Esophagus squamous epithelium (tissue), 5 donors: Measurements from ENCODE around the gene CYSRT1. TPM values are rescaled to one million over a fixed set of nuclear protein-coding genes. Genes with fewer than 3 reads are reported as not detected.
A peak's percentile ranks its signal among the peaks of the same experiment; 100 is the strongest.

Experiments
- DNase-seq: peaks from one replicate; lab custom pipeline; 2025; lab: John Stamatoyannopoulos, UW
- H3K27ac ChIP-seq, 4 donors: fragments of 200-600 bp; sonication (generic); one replicate each; pipeline ENCODE4 v1.5.1; 2016 to 2019; ENCODE audit warnings: mild to moderate bottlenecking in 1 of 4
- H3K27me3 ChIP-seq, 4 donors: fragments of 200-600 bp; sonication (generic); 1 replicate in 3 of 4; 2 replicates in 1 of 4; pipeline versions ENCODE4 v1.5.1 to v1.6.0; 2017 to 2021; ENCODE audit warnings: antibody characterized with exemption in 1 of 4
- H3K36me3 ChIP-seq, 3 donors: fragments of 200-600 bp; sonication (generic); one replicate each; pipeline ENCODE4 v1.5.1; 2016 to 2019
- H3K4me1 ChIP-seq, 3 donors: fragments of 200-600 bp; sonication (generic); one replicate each; pipeline ENCODE4 v1.5.1; 2017 to 2019
- H3K4me3 ChIP-seq, 4 donors: fragments of 200-600 bp; sonication (generic); 1 replicate in 3 of 4; 2 replicates in 1 of 4; pipeline ENCODE4 v1.5.1; 2016 to 2019; ENCODE audit warnings: mild to moderate bottlenecking in 2 of 4, moderate library complexity in 1 of 4
- H3K9me3 ChIP-seq, 3 donors: fragments of 200-600 bp; sonication (generic); one replicate each; pipeline ENCODE4 v1.5.1; 2016 to 2019
- POLR2A ChIP-seq, 4 donors: fragments of 450-650 bp; IDR thresholded peaks; one replicate each; pipeline ENCODE4 v1.6.1; 2017; ENCODE audit warnings: antibody characterized with exemption in 4 of 4, mild to moderate bottlenecking in 4 of 4, moderate library complexity in 3 of 4
- WGBS, 2 donors: methylation state at CpG; one replicate each; pipeline ENCODE4 v1.1.5; 2018; 5-methylcytosine and 5-hydroxymethylcytosine counted together
- intact Hi-C: fragments of 100-400 bp; cut with DNase I; formaldehyde crosslinking; loops from one replicate; pipeline ENCODE4 v1.15.0; 2022
- total RNA-seq, 4 donors: library from RNA; depleted of rRNA; stranded (reverse); fragments of >200 nt; gene quantifications; one replicate each; pipeline ENCODE4 v1.1.0, GENCODE V29; 2016
- TF ChIP-seq, protein P1 (sequence below), 6 experiments: fragments of 450-650 bp in 4 of 6; fragments of 200-600 bp in 2 of 6; sonication (generic) in 2 of 6; IDR thresholded peaks; one replicate each; pipeline ENCODE4 v1.5.1; 2016 to 2019; ENCODE audit warnings: antibody characterized with exemption in 6 of 6, mild to moderate bottlenecking in 4 of 6, moderate library complexity in 4 of 6
- donor health status: DM: yes; HTN: yes; CAD: no.

Gene CYSRT1
- total RNA-seq, 4 donors from 2014 or later, result 114 to 301 (median 152) TPM

DNA sequence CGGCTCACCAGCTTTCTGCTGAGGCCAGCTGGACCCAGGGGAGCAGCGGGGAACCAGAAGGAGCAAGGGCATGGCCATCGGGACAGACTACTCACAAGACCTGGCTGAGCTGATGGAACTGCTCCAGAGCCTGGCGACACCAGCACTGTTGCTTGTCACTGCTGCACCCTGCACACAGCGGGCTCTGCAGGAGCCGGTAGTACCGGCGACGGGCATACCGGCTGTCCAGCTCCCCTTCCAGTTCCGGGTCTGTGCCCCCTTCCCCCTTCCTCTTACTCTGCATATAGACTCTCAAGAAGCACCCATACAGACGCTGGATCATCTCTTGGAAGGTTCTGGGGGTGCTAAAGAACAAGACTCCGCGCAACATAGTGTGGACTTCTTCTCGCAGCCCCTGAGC is 37.6 kb upstream of the CYSRT1 start:
- Histone ChIP-seq H3K4me3 (peak overlapping the region; percentile 78 to 100 (median 88)), H3K9me3 (no peaks in the 10 kb centered on the region), H3K36me3 (peaks cover 38 to 79% (median 45%) of the 10 kb centered on the region in 3 donors), H3K27me3 (no peaks in the 10 kb centered on the region), H3K27ac (peak overlapping the region in 2 of 4 donors; percentile 85 to 98), H3K4me1 (peaks cover 41 to 69% (median 43%) of the 10 kb centered on the region in 3 donors)
- TF ChIP-seq, protein P1, sequence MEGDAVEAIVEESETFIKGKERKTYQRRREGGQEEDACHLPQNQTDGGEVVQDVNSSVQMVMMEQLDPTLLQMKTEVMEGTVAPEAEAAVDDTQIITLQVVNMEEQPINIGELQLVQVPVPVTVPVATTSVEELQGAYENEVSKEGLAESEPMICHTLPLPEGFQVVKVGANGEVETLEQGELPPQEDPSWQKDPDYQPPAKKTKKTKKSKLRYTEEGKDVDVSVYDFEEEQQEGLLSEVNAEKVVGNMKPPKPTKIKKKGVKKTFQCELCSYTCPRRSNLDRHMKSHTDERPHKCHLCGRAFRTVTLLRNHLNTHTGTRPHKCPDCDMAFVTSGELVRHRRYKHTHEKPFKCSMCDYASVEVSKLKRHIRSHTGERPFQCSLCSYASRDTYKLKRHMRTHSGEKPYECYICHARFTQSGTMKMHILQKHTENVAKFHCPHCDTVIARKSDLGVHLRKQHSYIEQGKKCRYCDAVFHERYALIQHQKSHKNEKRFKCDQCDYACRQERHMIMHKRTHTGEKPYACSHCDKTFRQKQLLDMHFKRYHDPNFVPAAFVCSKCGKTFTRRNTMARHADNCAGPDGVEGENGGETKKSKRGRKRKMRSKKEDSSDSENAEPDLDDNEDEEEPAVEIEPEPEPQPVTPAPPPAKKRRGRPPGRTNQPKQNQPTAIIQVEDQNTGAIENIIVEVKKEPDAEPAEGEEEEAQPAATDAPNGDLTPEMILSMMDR (IDR thresholded peaks at IDR 0.05), result no peak
- WGBS, 2 donors, result 78 to 83% methylated on average over 11 to 12 of the region's 15 CpGs
- intact Hi-C loops, result loop anchor here (10.0 kb wide), 1 partner anchor 47 kb away; the partner anchor contains the start of gene SLC34A3
- no peak for DNase-seq

DNA sequence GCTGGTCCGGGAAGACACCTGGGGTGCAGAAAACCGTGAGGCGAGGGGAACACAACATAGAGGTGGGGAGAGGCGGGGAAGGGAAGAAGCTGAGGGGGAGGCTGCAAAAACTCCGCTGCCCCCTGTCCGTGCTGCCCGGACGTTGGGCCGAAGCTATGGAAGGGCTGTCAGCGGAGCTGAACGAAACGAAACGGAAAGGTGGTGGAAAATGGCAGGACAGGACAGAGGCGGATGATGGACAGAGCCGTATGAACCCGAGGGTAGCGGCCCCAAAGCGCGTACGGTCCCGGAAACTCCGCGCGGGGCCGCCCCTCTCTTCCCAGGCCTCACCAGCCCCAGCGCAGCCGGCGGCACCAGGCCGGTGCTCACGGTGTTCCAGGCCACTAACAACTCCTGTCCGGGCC is 36.9 kb upstream of the CYSRT1 start:
- Histone ChIP-seq H3K4me1 (peaks cover 41 to 69% (median 43%) of the 10 kb centered on the region in 3 donors), H3K36me3 (peaks cover 31 to 79% (median 38%) of the 10 kb centered on the region in 3 donors), H3K9me3 (no peaks in the 10 kb centered on the region), H3K27ac (peak overlapping the region; percentile 85 to 99 (median 98)), H3K27me3 (no peaks in the 10 kb centered on the region), H3K4me3 (peak overlapping the region; percentile 78 to 100 (median 88))
- TF ChIP-seq, protein P1 (IDR thresholded peaks at IDR 0.05), result no peak
- TF ChIP-seq POLR2A (IDR thresholded peaks at IDR 0.05), result no peak
- no peak for DNase-seq
- intact Hi-C loops, result loop anchor here (10.0 kb wide), 1 partner anchor 47 kb away; the partner anchor contains the start of gene SLC34A3
- 0 to 1% methylated on average over 12 to 13 of the region's 31 CpGs for WGBS, 2 donors

DNA sequence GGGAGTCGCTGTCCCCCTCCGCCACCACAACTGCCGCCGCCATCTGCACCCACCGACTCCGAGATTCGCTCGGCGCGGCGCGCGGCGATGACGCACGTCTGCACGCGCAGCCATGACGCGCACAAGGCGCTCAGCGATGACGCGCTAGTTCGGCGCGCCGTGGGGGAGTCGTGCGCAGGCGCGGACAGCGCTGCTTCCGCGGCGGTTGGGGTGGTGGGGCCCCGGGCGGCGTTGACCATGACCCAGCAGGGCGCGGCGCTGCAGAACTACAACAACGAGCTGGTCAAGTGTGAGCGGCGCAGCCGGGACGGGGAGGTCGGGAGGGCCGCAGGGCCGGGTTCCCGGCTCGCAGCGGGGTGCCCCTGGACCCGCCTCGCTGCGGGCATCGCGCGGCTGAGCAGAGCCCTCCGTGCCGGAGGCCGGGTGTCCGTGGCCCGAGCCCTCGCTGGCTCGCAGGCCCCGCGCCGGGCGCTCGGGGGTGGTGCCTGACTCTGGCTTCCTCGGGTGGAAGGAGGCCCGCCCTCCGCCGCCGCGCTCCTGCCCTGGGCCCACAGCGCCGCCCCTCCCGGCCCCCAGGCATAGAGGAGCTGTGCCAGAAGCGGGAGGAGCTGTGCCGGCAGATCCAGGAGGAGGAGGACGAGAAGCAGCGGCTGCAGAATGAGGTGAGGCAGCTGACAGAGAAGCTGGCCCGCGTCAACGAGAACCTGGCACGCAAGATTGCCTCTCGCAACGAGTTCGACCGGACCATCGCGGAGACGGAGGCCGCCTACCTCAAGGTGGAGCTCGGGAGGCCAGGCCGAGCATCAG is 36.3 kb upstream of the CYSRT1 start, which contains the start of the genes ANAPC2 and SSNA1:
TSS of gene ANAPC2 (minus strand) at position 71 of the 807 bp plus-strand sequence. CDS start at position 43, 28 bp downstream.
TSS of gene SSNA1 (plus strand) at position 187 of the 807 bp plus-strand sequence. CDS start at position 238, 51 bp downstream.
- no peaks in the 10 kb centered on the region for H3K9me3 ChIP-seq
- H3K27ac ChIP-seq, result peak within 1 kb of the TSS; percentile 85 to 99 (median 98)
- TF ChIP-seq POLR2A (IDR thresholded peaks at IDR 0.05), result peak in 3 of 4 donors; percentile 89 to 93 (median 92)
- TF ChIP-seq, protein P1 (IDR thresholded peaks at IDR 0.05), result peak in 4 of 6 experiments; percentile 16 to 73 (median 36)
- WGBS, 2 donors, result 0% methylated on average over 25 of the region's 98 CpGs; no CpG with 5 or more reads in 1 of the 2 donors
- peak within 1 kb of the TSS; percentile 78 to 100 (median 88) for H3K4me3 ChIP-seq
- H3K4me1 ChIP-seq, result peaks cover 41 to 74% (median 43%) of the 10 kb centered on the region in 3 donors
- H3K36me3 ChIP-seq, result peaks cover 25 to 79% (median 32%) of the 10 kb centered on the region in 3 donors
- no peaks in the 10 kb centered on the region for H3K27me3 ChIP-seq
- peak; percentile 62 for DNase-seq
- intact Hi-C loops, result loop anchor here (10.0 kb wide), 1 partner anchor 46 kb away; the partner anchor contains the start of gene SLC34A3

GRCh38 chr9:137189297-137190295 is 35.4 kb upstream of the CYSRT1 start:
- peak overlapping the region; percentile 78 to 100 (median 88) for H3K4me3 ChIP-seq
- intact Hi-C loops, result loop anchor here (10.0 kb wide), 1 partner anchor 45 kb away; the partner anchor contains the start of gene SLC34A3
- no peaks in the 10 kb centered on the region for H3K27me3 ChIP-seq
- peaks cover 22 to 70% (median 27%) of the 10 kb centered on the region in 3 donors for H3K36me3 ChIP-seq
- WGBS, 2 donors, result 3 to 14% methylated on average over 3 to 7 of the region's 23 CpGs
- TF ChIP-seq, protein P1 (IDR thresholded peaks at IDR 0.05), result no peak
- no peak for TF ChIP-seq POLR2A (IDR thresholded peaks at IDR 0.05)
- no peaks in the 10 kb centered on the region for H3K9me3 ChIP-seq
- DNase-seq, result no peak
- peaks cover 49 to 82% (median 50%) of the 10 kb centered on the region in 3 donors for H3K4me1 ChIP-seq
- H3K27ac ChIP-seq, result peak overlapping the region; percentile 85 to 99 (median 98)
